Naive thymus-derived CD4-positive, alpha-beta T cell (primary cell): ENCODE results near the gene C11orf58. TPM values are rescaled to one million over a fixed set of nuclear protein-coding genes. Genes with fewer than 3 reads are reported as not detected.

Source experiments
- ATAC-seq: fragments of 150-1000 bp; cut with Tn5 transposase; 2 replicates; pipeline ENCODE4 v1.10.0; 2021; ENCODE audit warnings: mild to moderate bottlenecking, moderate library complexity
- CTCF ChIA-PET: fragments of 350-600 bp; sonication (Branson Sonifier 250); formaldehyde crosslinking; loops from one replicate; lab custom pipeline; 2021; ENCODE audit warnings: antibody characterized with exemption; lab: Charles Lee
- POLR2A ChIA-PET: fragments of 350-600 bp; sonication (Branson Sonifier 250); formaldehyde crosslinking; loops from one replicate; lab custom pipeline; 2021; ENCODE audit warnings: antibody characterized with exemption, inconsistent platforms; lab: Charles Lee
- DNase-seq, 9 donors: peaks; one replicate each; pipeline versions ENCODE4 v3.0.0 to v3.0.0-alpha.2; 2020 to 2022; ENCODE audit warnings: mixed read lengths in 1 of 9
- H3K27ac ChIP-seq: one replicate; pipeline ENCODE4 v1.7.0; 2013; ENCODE audit warnings: mild to moderate bottlenecking, low read depth, low read length, moderate library complexity
- H3K27me3 ChIP-seq, 2 donors: one replicate each; pipeline ENCODE4 v1.7.0; 2013; ENCODE audit warnings: low read length in 2 of 2, mild to moderate bottlenecking in 2 of 2, moderate library complexity in 2 of 2; ENCODE audit not compliant: control insufficient read depth in 2 of 2, insufficient read depth in 2 of 2
- H3K36me3 ChIP-seq, 3 experiments: 1 replicate in 2 of 3; 2 replicates in 1 of 3; pipeline ENCODE4 v1.7.0; 2013; ENCODE audit warnings: low read length in 3 of 3, mild to moderate bottlenecking in 3 of 3, moderate library complexity in 1 of 3; ENCODE audit not compliant: insufficient read depth in 3 of 3, control insufficient read depth in 2 of 3
- H3K4me1 ChIP-seq, 2 donors: one replicate each; pipeline ENCODE4 v1.7.0; 2013; ENCODE audit warnings: low read length in 2 of 2, mild to moderate bottlenecking in 2 of 2, moderate library complexity in 1 of 2; ENCODE audit not compliant: control insufficient read depth in 2 of 2, insufficient read depth in 2 of 2
- H3K4me3 ChIP-seq: 2 replicates; pipeline ENCODE4 v1.7.0; 2013; ENCODE audit warnings: mild to moderate bottlenecking, low read length
- H3K9me3 ChIP-seq, 3 experiments: 1 replicate in 2 of 3; 2 replicates in 1 of 3; pipeline ENCODE4 v1.7.0; 2013; ENCODE audit warnings: low read length in 3 of 3; ENCODE audit not compliant: control insufficient read depth in 2 of 3
- H3K27ac Mint-ChIP-seq, 9 donors: one replicate each; pipeline ENCODE4 v1.8.0; 2020 to 2022; ENCODE audit warnings: mixed read lengths in 9 of 9, mild to moderate bottlenecking in 8 of 9, moderate library complexity in 5 of 9, inconsistent platforms in 2 of 9
- H3K27me3 Mint-ChIP-seq, 5 donors: one replicate each; pipeline ENCODE4 v1.8.0; 2021 to 2022; ENCODE audit warnings: mixed read lengths in 5 of 5, mild to moderate bottlenecking in 1 of 5
- H3K36me3 Mint-ChIP-seq, 5 donors: one replicate each; pipeline ENCODE4 v1.8.0; 2020 to 2022; ENCODE audit warnings: mixed read lengths in 5 of 5, mild to moderate bottlenecking in 3 of 5, inconsistent platforms in 1 of 5
- H3K4me1 Mint-ChIP-seq, 7 donors: one replicate each; pipeline ENCODE4 v1.8.0; 2020 to 2022; ENCODE audit warnings: mixed read lengths in 7 of 7, mild to moderate bottlenecking in 3 of 7, inconsistent platforms in 1 of 7
- H3K4me3 Mint-ChIP-seq, 10 donors: one replicate each; pipeline ENCODE4 v1.8.0; 2020 to 2022; ENCODE audit warnings: mild to moderate bottlenecking in 10 of 10, mixed read lengths in 10 of 10, moderate library complexity in 6 of 10, inconsistent platforms in 2 of 10
- H3K9me3 Mint-ChIP-seq, 11 donors: one replicate each; pipeline ENCODE4 v1.8.0; 2020 to 2022; ENCODE audit warnings: mixed read lengths in 11 of 11, mild to moderate bottlenecking in 4 of 11, inconsistent platforms in 1 of 11, moderate library complexity in 1 of 11
- intact Hi-C, 2 donors: fragments of 100-400 bp; cut with micrococcal nuclease; formaldehyde crosslinking; loops; one replicate each; pipeline ENCODE4 v1.15.1; 2023
- polyA plus RNA-seq, 2 donors: library from polyadenylated mRNA; unstranded; fragments of 300-500 nt; fragmentation: Illumina TruSeq; gene quantifications; one replicate each; pipeline ENCODE4 v1.2.3, GENCODE V29; 2021
- total RNA-seq, 6 experiments: library from RNA in 5 of 6; stranded (reverse) in 5 of 6; gene quantifications; 1 replicate in 5 of 6; 2 replicates in 1 of 6; pipeline ENCODE4 v1.2.3 and lab custom pipeline; 2021 to 2026

C11orf58 gene
- total and polyA plus RNA-seq, 7 experiments from 2014 or later: 116 to 260 (median 165) TPM

DNA sequence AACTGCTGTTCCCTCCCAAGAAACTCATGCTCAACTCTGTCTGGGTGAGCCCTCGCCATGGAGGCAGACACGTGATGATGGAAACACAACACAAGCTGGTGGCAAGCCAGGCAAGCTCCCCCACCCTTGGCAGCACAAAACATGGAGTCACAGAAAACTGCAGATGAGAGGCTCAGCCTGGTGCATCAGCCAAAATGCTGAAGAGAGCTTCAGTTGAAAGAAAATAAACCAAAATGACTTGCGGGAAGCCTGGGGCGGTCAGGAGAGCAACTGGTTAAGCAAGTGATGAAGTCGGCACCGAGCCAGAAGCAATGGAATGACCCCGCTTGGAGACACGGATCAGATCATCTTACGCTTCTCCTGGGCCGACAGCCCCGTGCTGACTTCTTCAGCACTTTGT is 68.3 kb downstream of the C11orf58 start:
- no peaks in the 10 kb centered on the region for H3K27me3 Mint-ChIP-seq
- no peaks in the 10 kb centered on the region for H3K4me1 ChIP-seq
- H3K27me3 ChIP-seq: no peaks in the 10 kb centered on the region
- ChIA-PET POLR2A (no interaction called here), CTCF (no interaction called here)
- H3K9me3 ChIP-seq: no peaks in the 10 kb centered on the region
- ATAC-seq: no peak
- no peaks in the 10 kb centered on the region for H3K9me3 Mint-ChIP-seq
- no peak overlapping the region for H3K27ac ChIP-seq
- H3K4me3 ChIP-seq: no peak overlapping the region
- H3K36me3 ChIP-seq: no peaks in the 10 kb centered on the region
- no peaks in the 10 kb centered on the region for H3K36me3 Mint-ChIP-seq
- H3K27ac Mint-ChIP-seq: no peak overlapping the region
- no peak for DNase-seq
- intact Hi-C loops: no loop called here
- no peak overlapping the region for H3K4me3 Mint-ChIP-seq
- H3K4me1 Mint-ChIP-seq: peaks cover 0 to 5% (median 0%) of the 10 kb centered on the region in 7 donors

DNA sequence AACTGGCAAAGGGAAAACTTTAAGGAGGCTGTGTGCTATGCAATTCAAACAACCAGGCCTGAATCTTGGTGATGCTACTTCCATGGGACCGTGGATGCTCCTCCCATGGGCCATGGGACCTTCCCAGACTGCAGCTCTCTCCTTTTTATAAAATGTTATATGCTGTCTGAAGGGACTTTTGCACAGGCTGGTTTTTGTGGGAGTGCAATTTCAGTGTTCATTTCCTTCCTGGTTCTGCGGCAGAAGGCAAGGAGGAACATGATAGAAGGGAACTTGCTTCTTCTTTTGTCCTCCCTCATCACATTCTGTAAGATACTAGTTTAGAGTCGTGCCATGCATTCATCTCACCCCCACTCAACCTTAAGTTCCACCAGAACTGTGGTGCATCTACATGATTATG is 68.9 kb downstream of the C11orf58 start:
- no peaks in the 10 kb centered on the region for H3K36me3 Mint-ChIP-seq
- ChIA-PET POLR2A (no interaction called here), CTCF (interaction anchor here (1.0 kb wide), 1 partner anchor 22 kb away, joined by 3 read pairs; no protein-coding TSS in a partner anchor)
- H3K27ac Mint-ChIP-seq: no peak overlapping the region
- no peaks in the 10 kb centered on the region for H3K27me3 Mint-ChIP-seq
- intact Hi-C loops: no loop called here
- no peaks in the 10 kb centered on the region for H3K27me3 ChIP-seq
- no peak overlapping the region for H3K4me3 ChIP-seq
- ATAC-seq: peak; percentile 65
- no peaks in the 10 kb centered on the region for H3K4me1 ChIP-seq
- H3K27ac ChIP-seq: no peak overlapping the region
- no peaks in the 10 kb centered on the region for H3K36me3 ChIP-seq
- peaks cover 0 to 5% (median 0%) of the 10 kb centered on the region in 7 donors for H3K4me1 Mint-ChIP-seq
- H3K9me3 Mint-ChIP-seq: no peaks in the 10 kb centered on the region
- no peaks in the 10 kb centered on the region for H3K9me3 ChIP-seq
- H3K4me3 Mint-ChIP-seq: peak overlapping the region in 1 of 10 donors; percentile 6
- no peak for DNase-seq
